GM19452 (cell line): Measurements from ENCODE around the gene GMPR.
"Not testable (repeated sequence)": the region's sequence is repeated elsewhere in the genome, so short reads cannot be mapped to it uniquely, and the experiment has no call there.

Experiments used
- ATAC-seq: cut with Tn5 transposase; IDR thresholded peaks from one replicate; pipeline ENCODE4 v1.9.1; 2021; ENCODE audit not compliant: unreplicated experiment

GMPR gene

DNA sequence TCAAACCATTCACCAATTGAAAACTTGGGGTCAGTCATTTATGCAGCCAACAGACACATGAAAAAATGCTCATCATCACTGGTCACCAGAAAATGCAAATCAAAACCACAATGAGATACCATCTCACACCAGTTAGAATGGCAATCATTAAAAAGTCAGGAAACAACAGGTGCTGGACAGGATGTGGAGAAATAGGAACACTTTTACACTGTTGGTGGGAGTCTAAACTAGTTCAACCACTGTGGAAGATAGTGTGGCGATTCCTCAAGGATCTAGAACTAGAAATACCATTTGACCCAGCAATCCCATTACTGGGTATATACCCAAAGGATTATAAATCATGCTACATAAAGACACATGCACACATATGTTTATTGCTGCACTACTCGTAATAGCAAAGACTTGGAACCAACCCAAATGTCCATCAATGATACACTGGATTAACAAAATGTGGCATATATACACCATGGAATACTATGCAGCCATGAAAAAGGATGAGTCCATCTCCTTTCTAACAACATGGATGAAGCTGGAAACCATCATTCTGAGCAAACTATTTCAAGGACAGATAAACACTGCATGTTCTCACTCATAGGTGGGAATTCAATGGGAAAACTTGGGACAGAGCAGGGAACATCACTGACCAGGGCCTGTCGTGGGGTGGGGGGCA, 13.2 kb upstream of the GMPR start:
- not testable (repeated sequence) for ATAC-seq

DNA sequence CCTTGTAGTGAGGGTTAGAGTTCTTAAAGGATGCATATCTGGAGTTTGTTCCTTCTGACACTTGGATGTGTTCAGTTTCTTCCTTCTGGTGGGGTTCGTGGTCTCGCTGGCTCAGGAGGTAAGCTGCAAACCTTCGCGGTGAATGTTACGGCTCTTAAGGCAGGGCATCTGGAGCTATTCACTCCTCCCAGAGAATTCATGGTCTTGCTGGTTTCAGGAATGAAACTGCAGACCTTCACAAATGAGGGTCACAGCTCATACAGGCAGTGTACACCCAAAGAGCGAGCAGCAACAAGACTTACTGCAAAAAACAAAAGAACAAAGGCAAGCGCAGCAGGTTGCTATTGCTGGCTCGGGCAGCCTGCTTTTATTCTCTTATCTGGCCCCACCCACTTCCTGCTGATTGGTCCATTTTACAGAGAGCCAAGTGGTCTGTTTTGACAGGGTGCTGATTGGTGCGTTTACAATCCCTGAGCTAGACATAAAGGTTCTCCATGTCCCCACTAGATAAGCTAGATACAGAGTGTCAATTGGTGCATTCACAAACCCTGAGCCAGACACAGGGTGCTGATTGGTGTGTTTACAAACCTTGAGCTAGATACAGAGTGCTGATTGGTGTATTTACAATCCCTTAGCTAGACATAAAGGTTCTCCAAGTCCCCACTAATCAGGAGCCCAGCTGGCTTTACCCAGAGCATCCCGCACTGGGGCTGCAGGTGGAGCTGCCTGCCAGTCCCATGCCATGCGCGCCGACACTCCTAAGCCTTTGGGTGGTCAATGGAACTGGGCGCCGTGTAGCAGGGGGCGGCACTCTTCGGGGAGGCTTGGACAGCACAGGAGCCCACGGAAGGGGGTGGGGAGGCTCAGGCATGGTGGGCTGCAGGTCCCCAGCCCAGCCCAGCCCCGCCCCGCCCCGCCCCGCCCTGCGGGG, 12.0 kb upstream of the GMPR start:
- ATAC-seq: not testable (repeated sequence)

DNA sequence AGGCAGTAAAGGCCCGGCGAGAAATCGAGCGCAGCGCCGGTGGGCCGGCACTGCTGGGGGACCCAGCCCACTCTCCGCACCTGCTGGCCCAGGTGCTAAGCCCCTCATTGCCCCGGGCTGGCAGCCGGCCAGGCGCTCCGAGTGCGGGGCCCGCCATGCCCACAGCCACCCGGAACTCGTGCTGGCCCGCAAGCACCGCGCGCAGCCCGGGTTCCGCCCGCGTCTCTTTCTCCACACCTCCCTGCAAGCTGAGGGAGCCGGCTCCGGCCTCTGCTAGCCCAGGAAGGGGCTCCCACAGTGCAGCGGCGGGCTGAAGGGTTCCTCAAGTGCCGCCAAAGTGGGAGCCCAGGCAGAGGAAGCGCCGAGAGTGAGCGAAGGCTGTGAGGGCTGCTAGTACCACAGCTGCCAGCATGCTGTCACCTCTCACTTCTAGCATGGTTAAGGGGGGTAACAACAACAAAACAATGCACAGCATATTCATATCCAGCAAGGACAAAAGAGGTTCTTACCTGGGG, 11.3 kb upstream of the GMPR start:
- ATAC-seq: no peak

DNA sequence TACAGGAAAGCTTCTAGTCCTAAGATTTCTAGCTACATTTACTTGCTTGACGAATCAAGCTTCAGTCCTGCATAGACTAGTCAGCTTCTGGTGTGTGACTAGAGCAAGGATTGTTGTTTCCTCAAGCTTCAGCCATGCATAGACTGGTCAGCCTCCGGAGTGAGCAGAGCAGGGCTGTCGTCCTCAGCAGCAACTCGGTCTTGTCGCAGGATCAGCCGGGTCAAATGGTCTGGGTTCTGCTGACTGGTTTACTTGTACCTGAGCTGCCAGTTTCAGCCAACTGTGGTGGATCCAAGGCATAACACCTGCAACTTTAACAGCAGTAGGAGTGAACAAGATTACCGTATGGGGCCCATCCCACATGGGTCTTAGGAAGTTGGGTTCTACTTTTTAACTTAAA, 10.8 kb upstream of the GMPR start:
- ATAC-seq: no peak

DNA sequence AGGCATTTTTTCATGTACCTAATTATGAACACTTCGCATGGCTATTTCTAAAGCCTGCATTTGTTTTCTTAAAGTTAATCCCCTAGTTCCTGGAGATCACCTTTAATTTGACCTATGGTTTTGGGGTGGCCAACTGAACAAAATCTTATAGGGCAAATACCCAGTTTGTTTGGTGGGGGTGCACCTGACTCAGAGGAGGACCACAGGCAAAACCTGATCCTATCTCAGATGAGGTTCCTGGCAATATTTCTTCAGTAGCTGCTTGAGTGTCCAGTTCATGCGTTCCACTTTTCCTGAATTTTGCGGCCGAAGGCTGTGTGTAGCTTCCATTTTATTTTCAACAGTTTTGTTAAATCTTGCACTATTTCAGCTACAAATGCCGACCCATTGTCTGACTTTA, 10.3 kb upstream of the GMPR start:
- no peak for ATAC-seq

DNA sequence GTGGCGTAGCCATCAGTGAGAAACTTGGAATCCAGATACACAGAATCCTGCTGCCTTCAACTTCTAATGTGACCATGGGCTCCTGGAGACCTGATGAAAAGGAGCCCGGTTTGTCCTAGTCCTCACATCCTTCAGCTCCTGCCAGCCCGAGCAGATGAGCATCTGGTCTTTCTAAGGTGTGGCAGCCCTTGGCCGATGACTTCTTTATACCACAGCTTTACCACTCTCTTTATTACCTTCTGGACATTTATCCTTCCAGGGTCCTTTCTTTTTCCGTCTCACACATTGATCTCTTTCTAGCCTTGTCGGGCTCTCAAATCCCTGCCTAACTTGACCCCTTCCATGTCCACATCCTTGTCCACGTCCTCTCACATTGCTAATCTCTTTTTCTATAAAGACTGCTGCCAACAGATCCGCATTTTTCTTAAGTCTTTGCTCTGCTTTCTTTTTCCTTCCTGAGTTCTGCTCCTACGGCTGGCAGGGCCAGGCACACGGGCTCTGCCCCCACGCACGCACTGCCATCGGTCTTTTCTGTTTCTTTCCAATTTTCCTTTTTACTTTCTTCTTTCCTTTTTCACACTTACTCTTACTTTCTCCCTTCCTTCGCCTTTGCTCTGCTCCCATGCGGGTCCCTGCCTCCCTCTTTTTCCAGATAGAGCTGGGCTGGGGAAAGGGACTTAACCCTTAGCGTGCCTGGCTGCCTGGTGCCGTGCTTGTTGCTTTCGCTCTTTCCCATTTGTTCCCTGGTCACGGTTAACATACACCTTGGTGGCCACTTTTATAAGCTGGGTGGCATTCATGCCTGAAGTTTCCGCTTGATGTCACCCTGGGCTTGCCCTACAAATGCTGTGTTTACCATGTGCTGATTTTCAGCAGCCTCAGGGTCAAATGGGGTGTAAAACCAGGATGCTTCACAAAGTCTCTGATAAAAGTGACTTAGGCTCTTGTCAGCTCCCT, 9.4 kb upstream of the GMPR start:
- ATAC-seq: no peak

DNA sequence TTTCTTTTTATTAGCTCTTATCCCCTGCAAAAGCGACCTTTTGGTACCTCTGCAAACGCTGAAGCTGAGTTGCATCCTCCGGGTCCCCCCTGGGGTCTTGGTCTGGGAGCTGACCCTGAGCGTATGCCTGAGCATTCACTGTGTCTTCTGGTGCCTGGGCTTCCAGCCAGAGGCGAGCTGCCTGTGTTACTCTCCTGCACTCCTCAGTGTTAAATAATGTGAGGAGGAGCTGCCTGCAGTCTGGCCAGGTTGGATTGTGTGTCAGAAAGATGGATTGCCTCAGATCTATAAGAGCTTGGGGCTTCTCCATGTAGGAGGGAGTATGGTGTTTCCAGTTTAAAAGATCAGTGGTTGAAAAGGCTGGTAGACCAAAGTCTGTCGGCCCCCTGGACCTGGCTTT, 8.7 kb upstream of the GMPR start:
- ATAC-seq: no peak

DNA sequence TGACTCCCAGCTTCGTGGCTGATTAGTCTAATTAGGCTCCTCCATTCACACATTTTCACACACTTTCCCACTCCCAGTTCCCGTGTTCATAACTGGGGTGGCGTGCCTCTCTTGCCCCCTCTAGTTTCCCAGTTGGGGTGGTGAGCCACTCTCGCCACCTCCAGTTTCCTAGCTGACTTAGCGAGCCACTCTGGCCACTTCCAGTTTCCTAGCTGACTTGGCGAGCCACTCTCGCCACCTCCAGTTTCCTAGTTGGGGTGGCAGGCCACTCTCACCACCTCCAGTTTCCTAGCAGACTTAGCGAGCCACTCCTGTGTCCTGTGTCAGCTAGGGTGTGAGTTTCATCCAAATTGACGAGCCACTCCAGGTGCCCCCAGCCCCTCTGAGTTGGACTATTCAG, 7.4 kb upstream of the GMPR start:
- ATAC-seq: no peak

DNA sequence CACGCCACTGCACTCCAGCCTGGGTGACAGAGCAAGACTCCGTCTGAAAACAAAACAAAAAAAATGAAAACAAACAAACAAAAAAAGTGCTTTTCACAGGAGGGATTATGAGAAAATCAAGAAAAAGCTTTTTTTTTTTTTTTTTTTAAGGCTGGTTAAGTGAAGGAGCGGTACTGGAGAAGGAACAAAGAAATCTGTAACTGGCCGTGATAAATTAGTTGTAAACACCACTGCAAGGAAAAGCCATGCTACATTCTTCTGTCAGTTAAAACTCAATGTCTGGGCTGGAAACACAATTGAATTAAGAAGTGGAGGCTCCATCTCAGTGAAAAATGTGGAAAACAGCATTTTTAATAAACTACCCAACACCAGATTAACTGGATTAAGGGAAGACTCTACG, 6.3 kb upstream of the GMPR start:
- ATAC-seq: no peak

DNA sequence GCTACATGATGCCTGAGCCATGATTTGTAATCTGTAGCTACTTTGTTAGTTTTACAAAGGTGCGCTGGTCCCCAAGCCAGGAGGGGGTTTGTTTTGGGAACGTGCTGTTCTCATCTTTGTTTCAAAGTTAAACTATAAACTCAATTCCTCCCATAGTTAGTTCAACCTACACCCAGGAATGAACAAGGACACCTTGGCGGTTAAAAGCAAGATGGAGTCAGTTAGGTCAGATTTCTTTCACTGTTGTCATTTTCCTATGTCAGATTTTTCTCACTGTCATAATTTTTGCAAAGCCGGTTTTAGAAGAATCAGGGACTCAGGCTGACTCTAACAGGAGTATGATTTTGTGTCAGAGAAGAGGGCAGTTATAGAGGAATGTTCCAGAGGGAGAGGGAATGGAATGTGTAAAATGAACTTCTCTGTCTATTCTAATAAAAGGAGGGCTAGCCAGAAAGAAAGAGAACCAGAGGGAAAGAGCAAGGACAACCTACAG, 2.3 kb upstream of the GMPR start:
- no peak for ATAC-seq

DNA sequence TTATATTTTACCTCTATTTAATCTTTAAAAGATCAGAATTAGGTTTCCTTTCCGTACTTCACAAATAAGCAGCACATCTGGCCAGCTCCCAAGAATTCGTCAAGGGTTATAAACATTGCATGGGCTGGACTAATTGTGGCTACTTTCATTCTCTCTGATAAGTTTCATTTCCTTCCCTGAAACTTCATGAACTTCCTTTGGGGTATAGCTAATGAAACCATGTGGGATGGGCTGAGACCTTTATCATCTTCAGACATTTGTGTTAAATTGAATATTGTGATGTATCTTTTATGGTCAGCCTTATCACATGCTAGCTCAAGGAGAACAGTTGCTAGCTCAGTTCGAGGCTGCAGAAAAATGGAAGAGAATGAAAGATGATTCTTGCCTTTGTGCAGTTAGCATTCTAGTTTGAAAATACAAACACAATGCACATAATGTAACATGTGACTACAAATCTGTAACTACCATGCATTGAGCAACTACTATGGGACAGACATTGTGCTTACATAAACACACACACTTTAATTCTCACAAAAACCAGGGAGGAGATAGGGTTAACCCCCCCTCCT, 1.7 kb upstream of the GMPR start:
- peak; percentile 41 for ATAC-seq

DNA sequence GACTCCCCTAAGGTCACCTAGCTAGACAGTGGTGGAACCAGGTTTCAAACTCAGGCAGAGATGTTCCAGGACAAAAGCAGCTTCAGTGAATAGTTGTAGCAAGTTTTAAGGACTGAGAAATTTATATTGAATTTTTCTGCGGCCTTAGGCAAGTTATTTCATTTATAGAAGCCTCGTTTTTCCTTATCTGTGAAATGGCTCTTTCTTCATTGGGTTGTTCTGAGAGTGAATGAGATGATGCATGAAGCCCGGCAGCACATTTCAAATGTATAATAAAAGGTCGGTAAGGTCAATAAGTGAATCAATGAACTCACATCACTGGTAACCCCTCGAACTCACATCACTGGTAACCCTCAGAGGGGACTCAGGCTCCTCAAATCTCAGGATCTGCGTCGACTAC, 1.1 kb upstream of the GMPR start:
- ATAC-seq: no peak

DNA sequence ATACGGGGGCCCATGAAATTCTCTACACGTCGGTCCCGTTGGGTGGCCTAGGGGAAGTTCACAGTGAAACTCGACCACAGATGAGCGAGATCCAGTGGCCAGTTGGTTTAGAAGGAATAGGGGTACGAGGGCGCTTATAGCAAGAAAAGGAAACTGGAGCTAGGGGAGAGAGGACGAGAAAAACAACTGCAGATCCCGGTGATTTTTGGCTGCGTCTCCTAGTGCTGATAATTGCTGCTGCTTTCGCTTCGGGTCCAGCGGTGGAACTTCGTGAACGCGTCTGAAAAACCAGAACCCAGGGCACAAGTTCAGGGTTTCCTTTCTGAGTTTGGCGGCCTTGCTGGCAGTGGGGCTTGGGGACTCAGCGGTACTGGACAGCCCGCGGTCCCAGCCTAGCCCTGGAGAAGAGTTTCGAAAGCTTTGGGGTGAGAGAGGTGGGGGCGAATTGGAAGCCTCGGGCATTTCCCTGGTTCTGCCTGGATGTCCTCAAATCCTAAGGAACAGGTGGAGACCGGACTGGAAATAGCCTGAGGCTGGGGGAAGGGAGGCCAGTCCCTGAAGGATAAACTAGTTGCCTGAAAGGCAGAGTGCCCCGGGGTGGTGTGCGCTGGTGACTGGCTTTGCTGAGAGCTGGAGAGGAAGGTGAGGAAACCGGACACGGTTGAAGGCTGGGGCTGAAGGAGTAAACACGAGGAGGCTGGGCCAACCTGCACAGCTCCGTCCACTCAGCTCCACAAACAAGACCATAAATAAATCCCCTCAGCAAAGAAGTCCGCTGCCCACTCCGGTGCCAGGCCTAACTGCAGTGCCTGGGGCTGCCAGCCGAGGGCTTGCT, 793 bp downstream of the GMPR start:
- peak; percentile 17 for ATAC-seq

DNA sequence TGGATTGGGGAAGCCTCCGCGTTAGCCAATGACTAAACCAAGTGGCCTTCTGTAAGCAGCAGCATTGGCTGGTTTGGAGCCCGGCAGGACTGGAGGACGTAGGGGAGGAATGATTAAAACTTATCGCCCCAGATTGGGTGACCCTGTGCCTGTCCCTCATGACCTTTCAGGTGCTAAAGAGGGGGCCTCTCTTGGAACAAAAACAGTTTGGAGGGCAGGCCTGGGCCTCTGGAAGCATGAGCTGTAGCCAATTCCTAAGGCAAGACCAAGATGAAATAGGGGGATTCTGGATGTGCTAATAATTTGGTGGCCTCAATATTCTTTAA, 1.4 kb downstream of the GMPR start:
- ATAC-seq: no peak

DNA sequence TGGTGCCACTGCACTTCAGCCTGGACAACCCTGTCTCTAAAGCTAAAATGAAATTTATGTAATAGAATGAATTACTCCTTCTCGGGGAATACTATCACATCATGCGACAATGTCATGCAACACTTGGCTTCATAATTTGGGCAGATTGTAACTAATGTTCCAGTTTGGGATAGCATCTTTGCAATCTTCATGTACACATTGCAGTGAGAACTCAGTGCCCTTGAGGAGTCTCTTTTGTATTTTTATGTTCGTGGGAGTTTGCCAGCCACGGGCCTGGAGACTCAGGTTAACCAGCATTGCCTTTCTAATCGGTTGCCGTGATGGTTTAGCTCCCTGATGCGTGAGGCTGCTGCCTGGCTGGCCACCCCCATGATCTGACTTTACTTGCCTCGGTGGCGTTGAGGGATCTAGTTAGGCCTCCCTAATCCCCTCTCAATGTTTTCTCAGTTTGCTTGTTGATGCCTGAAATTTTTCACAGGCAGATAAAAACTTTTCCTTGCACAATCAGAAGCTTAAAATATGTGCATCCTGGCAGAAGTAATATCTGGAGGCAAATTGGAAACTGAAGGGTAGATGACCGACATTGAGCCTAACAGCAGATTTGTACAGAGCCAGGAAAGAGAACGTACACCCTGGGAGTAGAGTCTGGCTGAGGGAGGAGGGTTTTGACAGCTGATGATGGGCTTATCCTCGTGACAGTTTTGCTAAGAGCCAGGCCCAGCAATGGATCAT, 2.4 kb downstream of the GMPR start:
- no peak for ATAC-seq

DNA sequence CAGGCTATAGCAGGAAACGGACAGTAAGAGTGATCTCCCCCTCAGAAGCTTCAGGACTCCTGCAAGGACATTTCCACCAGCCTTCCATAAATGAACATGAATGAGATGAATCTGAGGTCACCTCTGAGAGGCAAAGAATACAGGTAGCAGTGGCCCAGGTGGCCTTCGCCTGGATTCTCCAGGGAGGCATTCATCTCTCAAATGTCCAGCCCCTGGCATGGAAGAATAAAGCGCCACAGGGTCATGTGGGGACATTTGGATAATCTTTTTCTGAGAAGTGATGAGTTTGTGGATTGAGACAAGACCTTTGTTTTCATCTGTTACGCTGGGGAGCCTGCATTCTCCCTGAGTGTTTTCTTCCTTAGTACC, 2.9 kb downstream of the GMPR start:
- no peak for ATAC-seq

DNA sequence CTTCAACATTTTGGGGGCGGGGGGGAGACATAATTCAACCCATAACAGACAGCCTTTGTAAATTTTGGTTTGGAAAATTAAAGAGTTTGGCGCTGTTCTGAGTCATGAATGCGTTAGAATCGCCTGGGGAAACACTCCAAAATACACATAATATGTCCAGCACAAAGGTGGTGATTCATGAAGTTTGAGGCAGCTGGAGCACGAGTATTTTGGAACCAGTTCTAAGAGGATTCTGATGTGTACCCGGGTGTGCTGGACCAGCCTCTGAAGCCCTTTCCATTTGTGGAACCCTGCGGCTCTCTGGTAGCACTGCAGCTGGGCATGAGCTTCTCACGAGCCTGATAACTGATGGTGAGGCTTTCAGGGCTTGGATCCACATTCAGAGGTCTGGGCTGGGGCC, 4.7 kb downstream of the GMPR start:
- ATAC-seq: no peak

DNA sequence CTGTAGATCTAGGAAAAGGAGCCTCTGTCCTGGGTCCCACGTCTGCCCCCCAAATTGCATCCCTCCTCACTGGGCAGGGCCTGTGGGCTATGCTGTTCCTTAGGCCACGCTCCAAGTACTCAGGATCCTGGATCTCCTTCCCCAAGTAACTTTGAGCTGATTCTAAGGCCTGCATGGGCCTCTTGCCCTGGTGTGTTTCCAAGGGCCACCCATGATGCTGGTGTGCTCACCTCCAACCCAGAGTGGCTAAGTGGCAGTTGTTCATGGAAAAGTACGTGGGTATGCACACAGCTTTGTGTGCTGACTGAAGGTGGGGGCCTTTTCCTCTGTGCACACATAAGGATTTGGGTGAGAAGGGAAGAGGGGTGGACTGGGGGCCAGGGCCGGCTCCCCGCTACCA, 5.3 kb downstream of the GMPR start:
- ATAC-seq: no peak

DNA sequence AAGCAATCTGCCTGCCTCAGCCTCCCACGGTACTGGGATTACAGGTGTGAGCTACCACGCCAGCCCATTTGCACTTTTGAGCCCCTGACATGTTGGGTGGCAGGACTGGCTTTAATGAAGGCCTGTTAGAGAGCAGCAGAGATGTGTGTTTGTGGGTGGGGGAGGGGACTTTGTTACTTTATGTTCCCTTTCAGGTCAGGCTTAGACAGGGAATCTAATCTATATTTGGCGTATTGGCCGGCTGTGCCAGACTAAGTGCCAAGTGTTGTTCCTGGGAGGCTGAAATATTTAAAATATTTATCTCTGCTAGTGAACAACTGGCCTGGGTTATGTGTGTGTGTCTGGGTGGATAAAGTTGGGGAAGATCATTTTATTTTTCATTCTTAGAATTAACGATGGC, 6.1 kb downstream of the GMPR start:
- ATAC-seq: no peak
